ENCODE results near the gene ANKFN1.
A peak's percentile ranks its signal among the peaks of the same experiment; 100 is the strongest.

Gene ANKFN1

GRCh38 chr17:56184650-56185049 lies 31.4 kb downstream of the ANKFN1 start:
- H2AFZ ChIP-seq = no peak overlapping the region
- no peaks in the 10 kb centered on the region for H3K27me3 ChIP-seq (ENCODE audit: control insufficient read depth, insufficient read depth, low read length)
- H3K9ac ChIP-seq = no peak overlapping the region
- H3K4me2 ChIP-seq (ENCODE audit: low read length) = no peak overlapping the region
- H3K27ac ChIP-seq = no peak overlapping the region
- H3K79me2 ChIP-seq = no peaks in the 10 kb centered on the region
- TF ChIP-seq CTCF (IDR thresholded peaks at IDR 0.05) = no peak
- H3K36me3 ChIP-seq (ENCODE audit: control insufficient read depth, insufficient read depth, low read length) = no peaks in the 10 kb centered on the region
- H3K4me3 ChIP-seq (ENCODE audit: low read depth, low read length) = no peak overlapping the region
- H3K9me3 ChIP-seq (ENCODE audit: control insufficient read depth, low read length) = no peaks in the 10 kb centered on the region
- no peaks in the 10 kb centered on the region for H3K4me1 ChIP-seq

DNA sequence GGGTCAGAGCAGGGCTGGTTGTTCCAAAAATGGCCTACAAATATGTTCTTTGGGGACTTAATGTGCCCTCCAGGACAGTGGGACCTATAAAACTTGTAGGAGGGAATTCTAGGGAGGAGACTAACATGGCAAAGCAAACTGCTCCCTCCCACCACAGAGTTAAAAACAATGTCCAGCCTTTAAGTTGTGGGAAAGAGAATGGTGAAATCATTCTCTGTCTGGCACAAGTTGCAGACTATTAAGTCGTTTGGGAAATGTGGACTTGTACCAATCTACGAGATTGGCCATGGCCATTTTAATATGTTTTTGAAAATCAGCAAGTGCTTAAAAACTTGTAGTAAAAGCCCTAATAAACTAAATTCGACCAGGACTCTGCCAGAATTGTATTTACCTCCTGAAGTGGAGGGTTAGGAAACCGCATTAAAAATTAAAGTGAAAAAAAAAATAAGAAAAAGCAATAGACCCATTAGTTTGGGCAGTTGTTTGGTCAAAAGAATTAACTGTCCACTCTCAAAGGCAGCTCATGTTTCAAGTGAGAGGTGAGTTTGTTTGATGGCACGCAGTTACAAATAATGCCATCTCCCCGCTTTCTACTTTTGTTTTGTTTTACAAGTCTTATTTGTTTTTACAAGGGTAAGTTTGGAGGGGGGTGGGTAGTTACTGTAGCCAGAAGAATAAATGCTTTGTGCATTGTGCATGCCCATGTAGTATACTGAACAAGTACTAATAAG lies 32.4 kb downstream of the ANKFN1 start:
- no peak overlapping the region for H3K4me2 ChIP-seq (ENCODE audit: low read length)
- no peak overlapping the region for H3K9ac ChIP-seq
- H3K27me3 ChIP-seq (ENCODE audit: control insufficient read depth, insufficient read depth, low read length) = no peaks in the 10 kb centered on the region
- no peak overlapping the region for H3K27ac ChIP-seq
- no peaks in the 10 kb centered on the region for H3K4me1 ChIP-seq
- H3K79me2 ChIP-seq = no peaks in the 10 kb centered on the region
- no peak overlapping the region for H2AFZ ChIP-seq
- no peak for TF ChIP-seq CTCF (IDR thresholded peaks at IDR 0.05)
- H3K4me3 ChIP-seq (ENCODE audit: low read depth, low read length) = no peak overlapping the region
- H3K9me3 ChIP-seq (ENCODE audit: control insufficient read depth, low read length) = no peaks in the 10 kb centered on the region
- H3K36me3 ChIP-seq (ENCODE audit: control insufficient read depth, insufficient read depth, low read length) = no peaks in the 10 kb centered on the region

GRCh38 chr17:56186222-56186786 lies 33.0 kb downstream of the ANKFN1 start:
- H3K27ac ChIP-seq = no peak overlapping the region
- no peaks in the 10 kb centered on the region for H3K4me1 ChIP-seq
- no peak for TF ChIP-seq CTCF (IDR thresholded peaks at IDR 0.05)
- no peak overlapping the region for H3K4me2 ChIP-seq (ENCODE audit: low read length)
- H3K27me3 ChIP-seq (ENCODE audit: control insufficient read depth, insufficient read depth, low read length) = no peaks in the 10 kb centered on the region
- H3K79me2 ChIP-seq = no peaks in the 10 kb centered on the region
- H3K4me3 ChIP-seq (ENCODE audit: low read depth, low read length) = no peak overlapping the region
- no peak overlapping the region for H2AFZ ChIP-seq
- H3K36me3 ChIP-seq (ENCODE audit: control insufficient read depth, insufficient read depth, low read length) = no peaks in the 10 kb centered on the region
- H3K9ac ChIP-seq = no peak overlapping the region
- H3K9me3 ChIP-seq (ENCODE audit: control insufficient read depth, low read length) = no peaks in the 10 kb centered on the region

DNA sequence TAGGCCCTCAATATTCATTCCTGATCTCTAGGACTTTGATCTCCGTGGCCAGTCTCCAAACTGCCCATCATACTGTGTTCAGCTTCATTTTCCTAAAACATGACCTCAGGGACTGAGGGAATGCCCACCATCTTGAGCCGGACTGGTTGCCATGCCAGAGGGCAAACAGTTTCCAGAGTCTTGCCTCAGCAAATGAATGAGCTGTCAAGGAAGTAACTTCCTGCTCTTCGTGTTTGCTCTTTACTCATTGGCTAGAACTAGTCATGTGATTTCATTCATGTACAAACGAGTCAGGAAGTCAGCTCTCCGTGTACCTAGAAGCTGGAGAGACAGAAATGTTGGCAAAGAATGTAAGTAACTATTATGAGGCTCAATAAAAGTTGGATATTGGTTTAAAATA lies 50.2 kb downstream of the ANKFN1 start:
- no peak overlapping the region for H3K27ac ChIP-seq
- H3K4me3 ChIP-seq (ENCODE audit: low read depth, low read length) = no peak overlapping the region
- no peak for TF ChIP-seq CTCF (IDR thresholded peaks at IDR 0.05)
- H3K79me2 ChIP-seq = no peaks in the 10 kb centered on the region
- H3K36me3 ChIP-seq (ENCODE audit: control insufficient read depth, insufficient read depth, low read length) = no peaks in the 10 kb centered on the region
- no peaks in the 10 kb centered on the region for H3K9me3 ChIP-seq (ENCODE audit: control insufficient read depth, low read length)
- no peak overlapping the region for H3K4me2 ChIP-seq (ENCODE audit: low read length)
- H3K9ac ChIP-seq = no peak overlapping the region
- H2AFZ ChIP-seq = no peak overlapping the region
- H3K4me1 ChIP-seq = no peaks in the 10 kb centered on the region
- no peaks in the 10 kb centered on the region for H3K27me3 ChIP-seq (ENCODE audit: control insufficient read depth, insufficient read depth, low read length)

- no peaks in the 10 kb centered on the region for H3K36me3 ChIP-seq (ENCODE audit: control insufficient read depth, insufficient read depth, low read length)
- H3K9ac ChIP-seq = no peak overlapping the region
- H3K4me3 ChIP-seq (ENCODE audit: low read depth, low read length) = no peak overlapping the region
- H3K9me3 ChIP-seq (ENCODE audit: control insufficient read depth, low read length) = no peaks in the 10 kb centered on the region
- no peak overlapping the region for H3K27ac ChIP-seq
- H2AFZ ChIP-seq = peak overlapping the region; percentile 19
- H3K4me2 ChIP-seq (ENCODE audit: low read length) = no peak overlapping the region
- no peaks in the 10 kb centered on the region for H3K4me1 ChIP-seq
- TF ChIP-seq CTCF (IDR thresholded peaks at IDR 0.05) = no peak
- no peaks in the 10 kb centered on the region for H3K27me3 ChIP-seq (ENCODE audit: control insufficient read depth, insufficient read depth, low read length)
- H3K79me2 ChIP-seq = no peaks in the 10 kb centered on the region
These were observed 53.1 kb downstream of the ANKFN1 start for GRCh38 chr17:56206351-56206750.

Measured in parathyroid adenoma (tissue), 2 donors.